ENCODE measurements around the gene EMX1.

DNA sequence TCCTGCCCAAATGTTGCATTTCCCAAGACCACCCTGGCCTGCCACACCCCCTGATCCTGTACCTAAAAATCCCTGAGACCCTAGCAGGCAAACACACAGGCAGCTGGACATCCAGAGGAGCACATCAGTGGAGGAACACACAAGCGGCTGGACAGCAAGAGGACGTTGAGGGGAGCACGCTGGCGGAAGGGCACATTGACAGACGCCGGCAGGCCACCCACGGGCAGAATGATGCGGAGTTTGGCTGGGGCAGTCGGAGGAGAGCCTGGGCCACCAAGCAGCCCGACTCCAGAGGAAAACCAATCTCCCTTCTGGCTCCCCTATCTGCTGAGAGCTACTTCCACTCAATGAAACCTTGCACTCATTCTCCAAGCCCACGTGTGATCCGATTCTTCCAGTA lies 47.7 kb downstream of the EMX1 start:
- TF ChIP-seq, protein P1, sequence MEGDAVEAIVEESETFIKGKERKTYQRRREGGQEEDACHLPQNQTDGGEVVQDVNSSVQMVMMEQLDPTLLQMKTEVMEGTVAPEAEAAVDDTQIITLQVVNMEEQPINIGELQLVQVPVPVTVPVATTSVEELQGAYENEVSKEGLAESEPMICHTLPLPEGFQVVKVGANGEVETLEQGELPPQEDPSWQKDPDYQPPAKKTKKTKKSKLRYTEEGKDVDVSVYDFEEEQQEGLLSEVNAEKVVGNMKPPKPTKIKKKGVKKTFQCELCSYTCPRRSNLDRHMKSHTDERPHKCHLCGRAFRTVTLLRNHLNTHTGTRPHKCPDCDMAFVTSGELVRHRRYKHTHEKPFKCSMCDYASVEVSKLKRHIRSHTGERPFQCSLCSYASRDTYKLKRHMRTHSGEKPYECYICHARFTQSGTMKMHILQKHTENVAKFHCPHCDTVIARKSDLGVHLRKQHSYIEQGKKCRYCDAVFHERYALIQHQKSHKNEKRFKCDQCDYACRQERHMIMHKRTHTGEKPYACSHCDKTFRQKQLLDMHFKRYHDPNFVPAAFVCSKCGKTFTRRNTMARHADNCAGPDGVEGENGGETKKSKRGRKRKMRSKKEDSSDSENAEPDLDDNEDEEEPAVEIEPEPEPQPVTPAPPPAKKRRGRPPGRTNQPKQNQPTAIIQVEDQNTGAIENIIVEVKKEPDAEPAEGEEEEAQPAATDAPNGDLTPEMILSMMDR (conservative IDR thresholded peaks at IDR 0.05; ENCODE audit: low read length): no peak
- no peak for TF ChIP-seq EZH2phosphoT487 (IDR thresholded peaks at IDR 0.05; ENCODE audit: borderline replicate concordance)
